HG02852 (cell line): Measurements from ENCODE around the gene TEDDM1.
"Not testable (repeated sequence)": the region's sequence is repeated elsewhere in the genome, so short reads cannot be mapped to it uniquely, and the experiment has no call there.

Experiments used
- ATAC-seq: cut with Tn5 transposase; IDR thresholded peaks from one replicate; pipeline ENCODE4 v1.9.1; 2021; ENCODE audit warnings: mild to moderate bottlenecking, moderate library complexity; ENCODE audit not compliant: unreplicated experiment

Gene TEDDM1, protein sequence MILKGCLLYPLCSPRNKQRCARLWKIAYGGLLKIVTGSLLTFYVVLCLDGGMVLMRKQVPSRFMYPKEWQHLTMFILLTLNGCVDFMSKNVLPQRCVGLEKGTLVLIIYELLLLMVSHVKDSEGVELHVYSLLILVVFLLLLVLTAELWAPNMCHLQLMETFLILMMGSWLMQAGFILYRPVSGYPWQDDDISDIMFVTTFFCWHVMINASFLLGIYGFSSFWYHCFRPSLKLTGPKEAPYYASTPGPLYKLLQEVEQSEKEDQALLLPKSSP

DNA sequence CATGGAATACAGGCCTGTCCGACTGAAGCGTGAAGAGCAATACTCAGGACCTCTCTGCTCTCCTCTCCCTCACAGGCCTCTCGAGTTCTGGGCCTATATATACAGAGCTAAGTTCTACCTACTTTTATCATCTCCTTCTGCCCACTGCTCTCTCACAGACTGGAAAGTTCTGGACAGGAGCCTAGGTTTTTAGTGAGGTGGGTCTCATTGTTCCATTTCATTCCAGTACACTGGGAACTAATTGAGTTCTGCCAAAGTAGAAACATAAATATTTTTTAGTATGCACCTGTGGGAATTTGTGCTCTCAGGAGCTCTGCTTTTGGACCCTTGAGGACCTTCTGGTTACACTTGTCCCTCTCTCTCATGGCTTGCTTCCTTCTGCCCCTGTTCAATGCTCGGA, at the start of gene TEDDM1:
TSS of gene TEDDM1 (minus strand) at position 101 of the 400 bp plus-strand sequence. CDS start 182 bp downstream, outside the sequence.
- no peak for ATAC-seq

DNA sequence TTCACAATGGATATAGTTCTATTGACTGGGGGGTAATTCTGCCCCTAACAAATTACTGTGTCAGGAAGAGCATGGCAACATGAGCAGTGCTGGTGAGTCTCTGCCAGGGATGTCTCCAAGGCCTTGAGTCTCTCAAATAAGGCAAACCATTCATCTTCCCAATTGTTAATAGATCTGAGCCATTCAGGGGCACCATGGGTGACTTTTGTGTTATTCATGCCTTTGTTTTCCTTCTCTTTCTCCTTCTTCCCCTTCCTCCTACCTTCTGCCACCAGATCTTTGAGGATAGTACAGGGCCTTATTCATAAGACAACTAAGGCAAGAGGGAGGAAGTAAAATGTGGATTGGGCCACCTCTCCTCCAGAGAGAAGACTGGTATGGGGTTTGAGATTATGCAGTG, 49.6 kb upstream of the TEDDM1 start, which contains the start of gene RGSL1:
TSS of gene RGSL1 (plus strand) at position 60 of the 400 bp plus-strand sequence. CDS start at position 80, 20 bp downstream.
- no peak for ATAC-seq

DNA sequence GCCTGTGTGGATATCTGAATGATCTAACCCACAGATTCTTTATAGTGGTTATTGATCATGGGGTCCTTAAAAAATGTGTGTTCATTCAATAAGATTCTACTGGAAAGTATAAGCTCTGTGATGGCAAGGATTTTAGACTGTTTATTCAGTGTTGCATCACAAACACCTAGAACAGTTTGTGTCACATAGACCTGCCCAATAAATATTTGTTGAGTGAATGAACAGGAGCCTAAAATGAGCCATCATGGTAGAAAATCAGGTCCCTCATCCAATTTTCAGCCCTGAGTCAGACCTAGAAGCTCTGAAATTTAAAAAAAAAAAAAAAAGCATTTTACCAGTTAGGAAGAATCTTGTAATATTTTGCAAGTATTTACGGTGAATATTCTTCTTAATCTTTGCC, 47.2 kb upstream of the TEDDM1 start:
- ATAC-seq: no peak

DNA sequence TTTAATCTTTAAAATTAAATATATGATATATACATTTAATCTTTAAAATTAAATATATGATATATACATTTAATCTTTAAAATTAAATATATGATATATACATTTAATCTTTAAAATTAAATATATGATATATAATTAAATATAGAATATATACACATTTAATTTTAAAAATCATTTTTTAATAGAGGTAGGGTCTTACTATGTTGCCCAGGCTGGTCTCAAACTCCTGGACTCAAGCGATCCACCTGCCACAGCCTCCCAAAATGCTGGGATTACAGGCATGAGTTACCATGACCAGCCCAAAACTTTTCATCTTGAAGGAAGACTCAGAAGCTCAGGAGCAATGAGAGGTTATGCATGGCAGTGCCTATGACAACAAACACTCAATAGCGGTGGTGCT, 46.7 kb upstream of the TEDDM1 start:
- ATAC-seq: not testable (repeated sequence)

DNA sequence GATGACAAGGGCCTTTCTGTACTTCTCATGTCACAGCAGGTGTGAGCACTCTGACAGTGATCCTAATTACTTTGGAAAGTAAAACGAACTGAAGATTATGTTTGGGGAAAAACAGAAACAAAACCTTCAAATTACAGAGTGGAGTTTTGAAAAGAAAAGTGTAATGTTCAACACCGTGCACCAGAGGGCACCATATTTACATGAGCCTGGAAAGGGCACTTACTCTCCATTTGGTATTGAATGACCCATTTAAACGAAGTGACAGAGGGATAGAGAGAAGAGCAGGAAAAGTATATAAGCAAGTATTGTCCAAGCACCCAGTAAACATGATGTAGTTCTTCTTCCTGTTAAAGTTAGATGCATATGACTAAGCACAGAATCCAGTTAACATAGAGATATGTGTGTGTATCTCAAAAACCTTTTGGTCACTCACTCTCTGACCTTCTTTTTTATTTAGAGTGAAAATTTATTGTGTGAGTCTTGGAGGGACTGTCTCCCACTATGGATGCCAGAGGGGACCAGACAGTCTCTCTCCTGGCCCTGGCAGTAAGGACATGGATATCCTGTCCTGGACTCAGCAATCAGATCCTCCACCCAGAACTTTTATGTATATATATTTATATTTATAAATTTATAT, 45.7 kb upstream of the TEDDM1 start:
- peak; percentile 48 for ATAC-seq

DNA sequence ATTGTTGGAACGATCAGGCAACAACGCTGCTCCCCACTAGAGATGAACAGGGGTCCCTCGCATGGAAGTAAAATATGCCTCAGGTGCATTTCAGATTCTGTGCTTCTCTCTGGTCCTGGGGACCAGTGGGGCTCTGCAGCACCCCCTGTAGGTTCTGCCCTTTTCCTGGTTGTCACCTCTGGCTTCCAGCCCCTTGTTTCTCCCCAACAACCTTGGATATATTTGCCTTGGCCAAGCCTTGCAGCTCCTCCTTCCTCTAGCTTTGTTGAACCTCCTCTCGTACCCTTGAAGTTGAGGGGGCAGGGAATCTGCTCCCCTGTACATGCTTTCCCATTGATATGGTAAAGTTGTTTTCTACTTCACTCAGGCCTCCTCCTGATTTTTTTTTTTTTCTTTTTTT, 44.0 kb upstream of the TEDDM1 start:
- ATAC-seq: no peak

DNA sequence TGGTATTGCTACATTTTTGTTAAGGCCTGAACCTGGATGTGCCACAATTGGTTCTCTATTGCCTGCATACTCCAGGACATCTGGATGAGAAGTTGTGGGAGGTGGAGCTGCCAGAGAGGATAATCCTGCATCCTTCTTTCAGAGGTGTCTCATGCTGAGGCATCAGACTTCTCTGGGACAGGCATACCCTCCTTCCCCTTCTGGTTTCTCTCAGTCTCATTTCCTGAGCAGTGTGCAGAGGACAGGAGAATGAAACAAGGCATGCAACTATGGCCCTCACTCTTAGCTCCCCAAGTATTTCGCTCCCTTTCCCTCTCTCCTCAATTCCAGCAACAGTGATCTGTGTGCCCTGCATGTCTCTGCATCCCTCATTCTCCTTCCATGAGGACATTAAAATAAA, 41.9 kb upstream of the TEDDM1 start:
- ATAC-seq: no peak

DNA sequence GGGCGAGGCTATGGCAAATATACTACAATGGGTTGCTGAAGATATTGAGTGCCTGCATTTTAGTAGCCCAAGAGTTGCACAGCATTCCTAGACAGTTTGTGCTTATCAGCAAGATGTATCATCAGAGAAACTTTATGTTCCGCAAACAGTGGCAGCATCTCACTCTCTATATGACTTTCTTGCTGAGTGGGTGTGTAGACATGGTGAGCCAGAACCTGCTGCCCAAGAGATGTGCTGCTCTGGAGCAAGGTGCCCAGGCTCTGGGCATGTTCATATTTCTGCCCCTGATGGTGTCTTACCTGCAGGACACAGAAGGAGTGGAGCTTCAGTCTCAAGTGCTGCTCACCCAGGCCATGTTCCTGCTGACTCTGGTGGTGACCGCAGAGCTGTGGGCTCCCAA, 41.3 kb upstream of the TEDDM1 start:
- ATAC-seq: peak; percentile 41

DNA sequence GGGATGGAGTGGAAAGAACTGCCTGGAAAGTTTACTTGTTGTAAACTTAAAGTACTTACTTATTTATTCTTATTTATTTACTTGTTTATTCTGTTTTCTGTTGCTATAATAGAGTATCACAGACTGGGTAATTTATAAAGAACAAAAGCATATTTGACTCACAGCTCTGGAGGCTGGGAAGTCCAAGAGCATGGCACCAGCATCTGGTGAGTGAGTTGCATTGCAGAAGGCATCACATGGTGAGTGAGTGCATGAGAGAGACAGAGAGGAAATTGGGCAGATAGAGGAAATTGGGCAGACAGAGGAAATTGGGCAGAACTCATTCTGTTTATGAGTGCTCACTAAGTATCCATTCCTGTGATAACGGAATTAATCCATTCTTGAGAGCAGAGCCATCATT, 37.9 kb upstream of the TEDDM1 start:
- ATAC-seq: no peak

DNA sequence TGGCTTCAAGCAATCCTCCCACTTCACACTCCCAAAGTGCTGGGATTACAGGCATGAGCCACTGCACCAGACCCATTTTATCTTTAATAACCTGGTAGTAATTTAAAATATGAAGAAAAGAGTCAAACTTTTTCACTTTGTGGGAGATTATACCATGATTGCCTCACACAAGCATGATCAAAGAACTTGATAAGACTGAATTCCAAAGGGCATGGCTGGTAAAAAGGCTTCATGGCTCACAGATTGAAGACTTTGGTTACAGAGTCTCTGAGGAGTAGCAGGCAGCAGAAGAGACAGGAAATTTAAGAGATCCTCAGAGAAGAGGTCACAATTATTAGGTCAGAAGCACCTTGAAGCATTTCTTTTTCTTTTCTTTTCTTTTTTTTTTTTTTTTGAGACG, 33.1 kb upstream of the TEDDM1 start:
- ATAC-seq: no peak

DNA sequence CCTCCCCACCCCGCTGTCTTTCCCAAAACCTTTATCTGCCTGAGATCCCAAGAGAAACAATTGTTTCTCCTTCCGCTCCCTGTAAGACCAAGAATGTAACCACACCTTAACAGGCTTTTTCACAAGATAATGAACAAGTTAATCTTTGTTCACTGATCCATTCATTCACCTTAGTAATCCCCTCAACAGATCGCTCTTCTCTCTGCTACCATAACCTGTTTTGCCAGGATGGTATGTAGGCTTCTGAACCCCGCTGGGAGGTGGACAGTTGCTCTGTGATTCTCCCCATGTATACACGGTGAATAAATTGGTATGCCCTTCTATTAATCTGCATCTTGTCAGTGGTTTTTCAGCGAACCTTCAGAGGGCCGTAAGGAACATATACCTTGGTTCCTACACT, 30.8 kb upstream of the TEDDM1 start:
- no peak for ATAC-seq

DNA sequence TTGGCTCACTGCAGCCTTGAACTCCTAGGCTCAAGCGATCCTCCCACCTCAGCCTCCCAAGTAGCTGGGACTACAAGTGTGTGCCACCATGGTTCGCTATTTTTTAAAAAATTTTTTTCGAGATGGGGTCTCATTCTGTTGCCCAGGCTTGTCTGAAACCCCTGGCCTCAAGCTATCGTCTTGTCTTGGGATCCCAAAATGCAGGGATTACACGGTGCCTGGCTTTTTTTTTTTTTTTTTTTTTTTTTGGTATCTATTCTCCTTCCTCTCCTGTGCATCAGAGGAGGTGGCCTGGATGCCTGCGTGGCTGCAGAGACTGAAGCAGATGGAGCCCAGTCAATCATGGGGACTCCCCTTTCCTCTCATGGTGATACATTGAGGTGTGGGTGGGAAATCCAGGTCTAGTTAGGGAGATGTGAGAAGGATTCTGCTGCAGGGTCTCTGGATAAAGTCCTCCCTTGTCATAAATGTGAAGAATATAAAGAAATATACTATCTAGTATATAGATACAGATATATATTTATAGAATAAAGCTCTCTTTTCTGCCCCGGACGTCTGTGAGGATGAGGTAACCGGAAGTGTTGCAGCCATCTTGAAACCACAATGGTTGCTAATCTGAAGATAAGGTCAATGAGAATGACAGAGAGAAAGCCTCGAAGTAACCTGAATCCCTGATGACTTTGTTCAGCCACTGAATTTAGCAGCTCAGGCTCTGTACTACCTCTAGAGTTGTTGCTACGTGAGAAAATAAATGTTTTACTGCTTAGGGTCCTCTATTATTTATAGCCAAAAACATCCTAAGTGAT, 30.0 kb upstream of the TEDDM1 start:
- peak; percentile 46 for ATAC-seq

DNA sequence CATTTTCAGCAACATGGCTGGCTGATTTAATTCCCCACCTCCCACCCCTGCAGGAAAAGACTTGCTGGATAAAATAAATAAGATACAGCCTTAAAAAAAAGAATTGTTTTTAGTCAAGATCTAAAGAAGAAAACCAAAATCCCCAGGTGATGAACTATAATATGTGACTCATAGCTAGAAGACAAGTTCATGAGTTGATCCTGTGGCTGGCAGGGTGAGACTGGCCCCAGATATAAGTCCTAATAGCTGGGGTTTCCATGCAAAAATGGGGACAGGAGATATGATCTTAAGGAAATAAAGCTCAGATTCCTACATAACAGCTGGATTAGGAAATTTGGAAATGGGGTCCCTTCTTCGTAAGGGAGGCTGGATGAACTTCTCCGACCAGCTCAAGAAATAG, 27.6 kb upstream of the TEDDM1 start:
- ATAC-seq: no peak

DNA sequence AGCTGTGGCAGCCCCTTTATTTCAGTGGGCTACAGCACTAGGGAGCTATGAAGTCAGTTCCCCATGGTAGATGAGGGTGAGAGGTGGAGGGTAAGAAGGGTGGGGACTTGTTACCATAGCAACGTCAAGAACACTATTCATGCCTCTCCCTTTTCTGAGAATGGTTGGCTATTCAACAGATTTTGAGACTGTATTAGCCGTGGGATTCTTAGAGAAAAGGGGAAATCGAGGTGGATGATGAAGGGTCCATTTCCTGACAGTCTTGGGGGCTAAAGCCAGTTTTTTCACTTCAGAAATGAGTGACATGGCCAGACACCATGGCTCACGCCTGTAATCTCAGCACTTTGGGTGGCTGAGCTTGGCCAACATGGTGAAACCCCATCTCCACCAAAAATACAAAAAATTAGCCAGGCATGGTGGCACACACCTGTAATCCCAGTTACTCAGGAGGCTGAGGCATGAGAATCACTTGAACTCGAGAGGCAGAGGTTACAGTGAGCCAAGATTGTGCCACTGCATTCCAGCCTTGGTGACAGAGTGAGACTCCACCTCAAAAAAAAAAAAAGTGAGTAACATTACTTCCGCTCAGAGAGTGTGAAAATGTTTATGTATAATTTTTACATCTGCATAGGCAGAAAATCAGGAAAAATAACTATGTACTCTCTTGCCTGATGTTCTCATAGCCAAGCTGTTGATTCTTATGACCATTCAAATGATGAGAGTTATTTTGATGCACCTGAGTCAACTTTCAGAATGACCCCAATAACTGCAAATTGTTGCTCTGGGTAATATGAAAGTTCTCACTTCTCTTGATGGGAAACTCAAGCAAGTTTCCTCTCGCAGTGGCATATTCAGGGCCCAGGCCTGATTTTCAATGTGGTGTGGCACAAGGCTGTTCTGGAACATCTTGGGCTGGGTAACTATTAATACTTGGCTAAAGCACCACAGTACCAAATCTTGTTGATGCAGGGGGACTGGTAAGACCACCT, 26.3 kb upstream of the TEDDM1 start:
- peak; percentile 63 for ATAC-seq

DNA sequence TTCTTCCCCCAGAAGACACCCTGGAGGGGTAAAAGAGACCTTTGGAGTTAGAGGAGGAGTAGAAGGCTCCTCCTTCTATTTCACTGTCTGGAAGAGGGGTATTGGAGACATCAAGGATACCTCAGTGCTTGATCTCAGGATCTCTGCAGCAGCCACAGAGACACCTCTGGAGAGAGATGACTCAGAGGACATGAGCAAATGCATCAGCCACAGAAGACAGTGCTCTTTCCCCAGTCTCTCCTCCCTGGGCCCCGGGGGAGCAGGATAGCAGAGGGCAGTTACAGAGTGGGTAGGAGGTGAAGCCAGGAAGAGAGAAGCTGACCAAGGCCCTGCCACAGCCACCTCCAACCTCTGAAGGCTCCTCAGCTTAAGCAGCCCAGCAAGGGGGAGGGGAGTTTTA, 15.3 kb upstream of the TEDDM1 start:
- ATAC-seq: peak; percentile 62

DNA sequence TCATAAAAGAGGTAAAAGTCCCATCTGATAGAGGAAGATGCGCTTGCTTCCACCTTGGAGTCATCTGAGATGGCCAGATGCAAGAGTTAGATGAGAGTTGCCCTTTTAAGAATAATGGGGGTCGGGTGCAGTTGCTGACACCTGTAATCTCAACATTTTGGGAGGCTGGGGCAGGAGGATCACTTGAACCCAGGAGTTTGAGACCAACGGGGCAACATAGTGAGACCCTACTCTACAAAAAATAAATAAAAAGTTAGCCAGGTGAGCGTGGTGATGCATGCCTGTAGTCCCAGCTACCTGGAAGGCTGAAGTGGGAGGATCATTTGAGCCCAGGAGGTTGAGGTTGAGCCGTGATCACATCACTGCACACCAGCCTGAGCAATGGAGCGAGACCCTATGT, 13.5 kb upstream of the TEDDM1 start:
- ATAC-seq: no peak

DNA sequence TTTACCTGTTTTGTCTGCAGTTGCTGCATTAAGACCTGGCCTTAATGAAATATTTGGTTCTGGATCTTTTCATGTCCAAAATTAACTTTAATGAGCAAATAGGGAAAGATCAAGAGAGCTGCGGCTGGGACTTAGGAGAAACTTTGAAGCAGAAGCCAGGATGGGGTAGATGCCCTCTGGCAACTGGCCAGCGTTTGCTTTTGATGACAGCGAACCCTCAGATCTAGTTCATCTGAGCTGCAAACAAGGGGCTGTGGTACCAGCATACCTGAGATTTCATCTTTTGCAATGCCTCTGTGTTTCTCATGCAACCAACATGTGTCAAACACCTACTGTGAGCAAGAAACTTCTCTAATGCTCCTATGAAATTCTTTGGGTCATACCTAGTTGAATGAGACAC, 13.0 kb upstream of the TEDDM1 start:
- ATAC-seq: no peak

DNA sequence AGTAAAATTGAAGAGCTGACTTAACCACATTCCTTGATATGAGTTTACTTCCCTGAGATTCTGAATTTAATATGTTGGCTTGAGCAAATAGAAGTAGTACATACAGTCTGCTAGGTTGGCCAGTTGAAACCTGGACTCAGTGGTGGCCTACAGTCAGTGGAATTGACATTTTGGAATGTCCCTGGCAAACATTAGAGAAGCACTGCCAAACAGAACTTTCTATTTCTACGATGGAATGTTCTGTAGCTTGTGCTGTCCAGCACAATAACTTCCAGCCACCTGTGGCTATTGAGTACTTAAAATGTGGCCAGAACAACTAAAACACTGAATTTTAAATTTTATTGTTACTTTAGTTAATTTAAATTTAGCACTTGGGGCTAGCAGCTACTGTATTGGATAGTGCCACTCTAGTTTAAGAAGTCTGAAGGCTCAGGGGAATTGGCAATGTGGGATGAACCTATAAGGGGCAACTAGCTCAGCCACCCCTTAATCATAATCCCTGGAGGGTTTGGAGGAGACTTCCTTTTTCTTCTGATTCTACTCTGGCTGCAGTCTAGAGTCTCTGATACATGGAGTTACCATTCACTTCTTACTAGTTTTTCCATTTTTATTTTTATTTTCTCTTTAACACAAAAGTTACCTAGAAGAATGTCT, 10.3 kb upstream of the TEDDM1 start:
- ATAC-seq: no peak

DNA sequence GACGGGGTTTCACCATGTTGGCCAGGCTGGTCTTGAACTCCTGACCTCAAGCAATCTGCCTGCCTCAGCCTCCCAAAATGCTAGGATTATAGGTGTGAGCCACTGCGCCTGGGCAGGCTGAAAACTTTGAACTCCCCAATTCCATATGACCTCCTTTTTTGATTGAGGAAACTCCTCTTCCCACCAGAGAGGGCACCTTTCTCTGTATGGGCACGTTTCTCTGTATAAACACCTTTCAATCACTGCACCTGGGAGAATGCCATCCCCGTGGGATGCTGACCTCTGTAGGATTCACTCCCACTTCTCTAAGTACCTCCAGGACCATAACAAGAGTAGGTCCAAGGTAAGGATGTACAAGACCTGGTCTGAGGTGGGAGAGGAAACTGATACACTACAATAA, 9.7 kb upstream of the TEDDM1 start:
- ATAC-seq: no peak

DNA sequence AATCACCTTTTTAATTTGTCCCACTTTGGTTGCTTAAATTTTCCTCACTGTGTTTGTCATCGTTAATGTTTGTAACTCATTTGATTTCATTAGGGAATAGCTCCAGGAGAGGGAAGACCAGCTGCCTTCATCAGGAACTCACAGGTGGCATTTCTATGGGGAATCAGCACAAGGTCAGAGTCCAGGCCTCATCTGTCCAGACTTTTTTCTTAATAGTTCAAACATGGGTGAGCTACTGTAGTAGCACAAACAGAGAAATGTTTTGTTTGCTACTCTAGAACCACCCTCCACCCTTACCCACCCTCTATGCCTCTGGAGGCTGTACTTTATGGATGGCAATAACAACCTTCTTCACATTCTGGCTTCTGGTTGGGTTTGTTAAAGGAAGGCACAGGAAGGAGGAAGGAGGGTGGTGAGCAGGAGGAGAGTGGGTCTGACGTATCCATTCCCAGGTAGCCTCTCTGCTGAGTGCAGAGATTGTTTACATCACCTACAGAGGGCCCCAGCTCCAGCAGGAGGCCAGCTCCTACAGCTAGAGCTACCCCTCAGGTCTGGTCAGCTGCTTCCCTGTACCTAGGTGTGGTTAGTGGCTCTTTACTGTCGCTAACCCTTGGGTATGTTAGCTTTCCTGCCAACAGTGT, 8.1 kb upstream of the TEDDM1 start:
- no peak for ATAC-seq
